HUES6 (cell line): Measurements from ENCODE around the gene ELF1.
"Not testable (repeated sequence)": the region's sequence is repeated elsewhere in the genome, so short reads cannot be mapped to it uniquely, and the experiment has no call there.

Experiments
- H3K27ac ChIP-seq: 2 replicates; pipeline ENCODE4 v1.7.0; 2013; ENCODE audit warnings: low read depth, mild to moderate bottlenecking, low read length, inconsistent platforms
- H3K27me3 ChIP-seq: 2 replicates; pipeline ENCODE4 v1.6.1; 2013; ENCODE audit warnings: low read length; ENCODE audit not compliant: control insufficient read depth, insufficient read depth
- H3K36me3 ChIP-seq: 2 replicates; pipeline ENCODE4 v1.6.1; 2013; ENCODE audit warnings: low read length; ENCODE audit not compliant: control insufficient read depth, insufficient read depth
- H3K4me1 ChIP-seq: 2 replicates; pipeline ENCODE4 v1.6.1; 2013; ENCODE audit warnings: low read length; ENCODE audit not compliant: control insufficient read depth, insufficient read depth
- H3K4me3 ChIP-seq: 2 replicates; pipeline ENCODE4 v1.5.1; 2013; ENCODE audit warnings: low read depth, low read length
- H3K9ac ChIP-seq: one replicate; pipeline ENCODE4 v1.6.1; 2013; ENCODE audit warnings: mild to moderate bottlenecking, low read length
- H3K9me3 ChIP-seq: 2 replicates; pipeline ENCODE4 v1.6.1; 2013; ENCODE audit warnings: low read depth, low read length; ENCODE audit not compliant: control insufficient read depth, insufficient read depth

ELF1 gene

DNA sequence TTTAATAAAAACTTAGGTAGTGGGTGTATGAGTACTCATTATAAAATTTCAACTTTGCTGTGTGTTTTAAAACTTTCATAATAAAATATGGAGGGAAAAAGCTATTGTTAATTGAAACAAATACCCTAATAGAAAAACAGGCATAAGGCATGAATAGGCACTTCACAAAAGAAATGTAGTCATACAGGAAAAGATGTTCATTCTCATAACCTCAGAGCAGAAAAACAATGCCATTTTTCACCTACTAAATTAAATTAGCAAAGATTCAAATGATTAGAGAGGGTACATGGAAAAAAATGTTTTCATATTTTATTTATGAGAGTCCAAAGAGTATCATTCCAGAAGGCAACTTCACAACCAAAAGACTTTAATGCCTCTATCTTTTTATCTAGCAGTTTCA, 20.6 kb upstream of the ELF1 start:
- no peaks in the 10 kb centered on the region for H3K36me3 ChIP-seq
- H3K9me3 ChIP-seq: peaks cover 21% of the 10 kb centered on the region
- H3K27ac ChIP-seq: no peak overlapping the region
- no peak overlapping the region for H3K9ac ChIP-seq
- H3K4me3 ChIP-seq: no peak overlapping the region
- H3K27me3 ChIP-seq: no peaks in the 10 kb centered on the region
- H3K4me1 ChIP-seq: peaks cover 2% of the 10 kb centered on the region; the same call in 1 of the 2 replicates

GRCh38 chr13:41036557-41036956, 17.4 kb upstream of the ELF1 start:
- not testable (repeated sequence) for H3K9ac ChIP-seq, H3K4me1 ChIP-seq, H3K36me3 ChIP-seq, H3K27ac ChIP-seq, H3K27me3 ChIP-seq, H3K4me3 ChIP-seq
- H3K9me3 ChIP-seq: peaks cover 19% of the 10 kb centered on the region

DNA sequence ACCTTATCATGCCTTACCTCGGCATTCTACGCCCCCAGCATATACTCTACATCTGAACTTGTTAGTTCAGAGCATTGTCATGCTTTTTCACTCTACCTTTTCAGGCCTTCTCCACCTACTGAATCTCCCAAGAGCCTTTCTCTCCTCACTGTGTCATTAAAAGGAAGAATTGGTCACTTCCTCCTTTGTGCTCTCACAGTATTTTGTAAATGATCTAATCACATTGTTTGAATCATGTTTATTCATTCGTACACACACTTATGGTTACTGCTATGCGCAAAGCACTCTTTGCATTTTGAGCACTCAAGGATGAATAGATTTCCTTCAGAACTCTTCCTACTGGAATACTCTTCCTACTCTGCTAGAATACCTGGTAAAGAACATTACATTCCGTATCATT, 15.8 kb upstream of the ELF1 start:
- Histone ChIP-seq H3K36me3 (no peaks in the 10 kb centered on the region), H3K27ac (no peak overlapping the region), H3K9me3 (peaks cover 2% of the 10 kb centered on the region; the same call in 1 of the 2 replicates), H3K9ac (no peak overlapping the region), H3K4me1 (peaks cover 3% of the 10 kb centered on the region; the same call in 1 of the 2 replicates), H3K4me3 (no peak overlapping the region), H3K27me3 (no peaks in the 10 kb centered on the region)

DNA sequence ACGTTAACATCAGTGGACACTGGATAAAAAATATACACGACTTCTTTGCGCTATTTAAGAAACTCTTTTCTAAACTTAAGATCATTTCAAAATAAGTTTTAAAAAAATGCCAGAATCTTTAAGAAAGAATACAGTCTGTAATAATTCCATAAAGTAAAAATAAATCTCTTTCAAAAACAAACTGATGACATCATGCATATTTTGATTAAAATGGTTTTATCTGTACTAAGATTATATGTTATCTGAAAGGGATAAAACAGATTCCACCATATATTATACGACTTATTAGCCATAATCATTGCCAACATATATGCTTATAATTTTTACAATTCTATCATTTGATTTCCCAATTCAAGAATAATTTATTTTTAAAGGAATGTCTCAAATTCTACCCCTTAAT, 15.3 kb upstream of the ELF1 start:
- Histone ChIP-seq H3K27me3 (no peaks in the 10 kb centered on the region), H3K4me3 (no peak overlapping the region), H3K36me3 (no peaks in the 10 kb centered on the region), H3K27ac (no peak overlapping the region), H3K4me1 (peaks cover 3% of the 10 kb centered on the region; the same call in 1 of the 2 replicates), H3K9me3 (peaks cover 2% of the 10 kb centered on the region; the same call in 1 of the 2 replicates), H3K9ac (no peak overlapping the region)

DNA sequence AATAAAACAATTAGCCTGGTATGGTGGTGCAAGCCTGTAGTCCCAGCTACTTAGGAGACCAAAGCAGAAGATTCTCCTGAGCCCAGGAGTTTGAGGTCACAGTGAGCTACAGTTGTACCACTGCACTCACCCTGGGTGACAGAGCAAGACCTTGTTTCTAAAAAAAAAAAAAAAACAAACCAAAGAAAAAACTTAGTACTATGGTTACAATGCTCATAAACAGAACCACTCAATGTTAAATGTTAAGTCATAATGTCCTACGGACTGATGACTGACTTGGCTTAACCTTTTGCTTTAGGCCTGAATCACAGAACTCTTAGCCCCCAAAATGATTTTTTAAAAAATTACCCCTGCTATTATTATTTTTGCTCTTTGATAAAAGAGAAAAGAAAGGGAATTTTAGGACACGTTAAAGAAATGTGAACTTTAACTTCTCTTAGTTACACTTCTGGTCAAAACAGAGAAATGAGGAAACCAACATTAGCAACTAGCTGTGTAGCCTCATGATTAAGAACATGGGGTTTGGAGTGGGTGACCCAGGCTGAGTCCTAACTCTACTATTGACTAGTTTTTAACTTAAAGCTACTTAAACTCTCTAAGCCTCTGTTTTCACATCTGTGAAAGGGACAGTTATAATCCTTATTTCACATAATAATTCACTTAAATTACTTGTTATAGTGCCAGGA, 13.7 kb upstream of the ELF1 start:
- Histone ChIP-seq H3K9ac (no peak overlapping the region), H3K9me3 (no peaks in the 10 kb centered on the region), H3K4me3 (no peak overlapping the region), H3K27ac (no peak overlapping the region), H3K27me3 (no peaks in the 10 kb centered on the region), H3K4me1 (peaks cover 3% of the 10 kb centered on the region; the same call in 1 of the 2 replicates), H3K36me3 (no peaks in the 10 kb centered on the region)

DNA sequence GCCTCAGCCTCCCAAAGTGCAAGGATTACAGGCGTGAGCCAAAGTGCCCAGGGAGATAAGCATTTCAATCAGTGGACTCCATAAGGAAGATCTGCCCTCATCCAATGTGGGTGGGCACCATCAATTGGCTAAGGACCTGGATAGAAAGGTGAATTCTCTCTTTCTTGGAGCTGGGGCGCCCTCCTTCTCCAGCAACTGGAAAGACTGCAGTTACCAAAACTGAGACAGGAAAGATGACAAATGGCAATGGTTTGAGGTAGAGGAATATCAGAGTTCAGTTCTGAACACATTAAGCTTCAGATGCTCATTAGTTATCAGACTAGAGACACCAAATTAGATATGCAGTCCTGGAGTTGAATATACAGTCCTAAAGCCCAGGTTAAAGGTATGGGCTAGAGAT, 10.5 kb upstream of the ELF1 start:
- no peaks in the 10 kb centered on the region for H3K36me3 ChIP-seq
- no peaks in the 10 kb centered on the region for H3K9me3 ChIP-seq
- no peak overlapping the region for H3K4me3 ChIP-seq
- H3K27ac ChIP-seq: no peak overlapping the region
- no peaks in the 10 kb centered on the region for H3K4me1 ChIP-seq
- no peaks in the 10 kb centered on the region for H3K27me3 ChIP-seq
- no peak overlapping the region for H3K9ac ChIP-seq

- Histone ChIP-seq H3K9ac (no peak overlapping the region), H3K27me3 (no peaks in the 10 kb centered on the region), H3K4me1 (no peaks in the 10 kb centered on the region), H3K4me3 (no peak overlapping the region), H3K27ac (no peak overlapping the region), H3K36me3 (no peaks in the 10 kb centered on the region), H3K9me3 (no peaks in the 10 kb centered on the region)
These were observed 8.9 kb upstream of the ELF1 start for GRCh38 chr13:41028051-41028450.

DNA sequence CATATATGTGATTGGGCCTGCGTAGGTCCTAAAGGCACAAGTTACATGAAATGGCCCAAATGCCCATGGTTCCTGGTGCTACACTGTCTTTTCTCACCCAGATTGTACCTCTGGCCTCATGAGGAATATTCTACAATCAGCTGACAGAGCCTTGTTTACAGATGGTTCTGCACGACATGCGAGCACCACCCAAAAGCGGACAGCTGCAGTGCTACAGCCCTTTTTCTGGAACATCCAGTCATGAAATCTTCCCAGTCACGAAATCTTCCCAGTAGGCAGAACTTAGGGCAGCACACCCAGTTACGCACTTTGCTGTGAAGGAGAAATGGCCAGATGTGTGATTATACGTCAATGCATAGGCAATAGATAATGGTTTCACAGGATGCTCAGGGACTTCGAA, 7.7 kb upstream of the ELF1 start:
- H3K27ac ChIP-seq: no peak overlapping the region
- H3K27me3 ChIP-seq: no peaks in the 10 kb centered on the region
- no peaks in the 10 kb centered on the region for H3K9me3 ChIP-seq
- H3K4me1 ChIP-seq: no peaks in the 10 kb centered on the region
- no peaks in the 10 kb centered on the region for H3K36me3 ChIP-seq
- no peak overlapping the region for H3K4me3 ChIP-seq
- no peak overlapping the region for H3K9ac ChIP-seq

DNA sequence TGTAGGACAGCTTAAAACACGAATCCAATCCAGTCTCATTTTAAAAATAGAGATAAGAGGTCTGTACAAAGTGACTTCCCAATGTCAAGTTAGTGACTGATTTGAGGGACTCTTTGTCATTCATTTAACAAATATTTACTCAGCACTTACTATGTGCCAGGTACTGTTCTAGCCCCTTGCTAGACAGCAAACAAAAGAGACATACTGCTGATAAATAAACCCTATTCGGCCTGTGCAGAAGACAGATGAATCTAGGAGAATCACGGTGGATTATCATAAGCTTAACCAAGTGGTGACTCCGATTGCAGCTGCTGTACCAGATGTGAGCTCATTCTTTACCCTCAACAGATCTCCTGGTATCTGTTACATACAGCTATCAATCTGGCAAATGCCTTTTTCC, 6.4 kb upstream of the ELF1 start:
- H3K27me3 ChIP-seq: no peaks in the 10 kb centered on the region
- no peaks in the 10 kb centered on the region for H3K9me3 ChIP-seq
- no peak overlapping the region for H3K27ac ChIP-seq
- H3K4me3 ChIP-seq: no peak overlapping the region
- peaks cover 4% of the 10 kb centered on the region; the same call in 1 of the 2 replicates for H3K4me1 ChIP-seq
- H3K9ac ChIP-seq: no peak overlapping the region
- H3K36me3 ChIP-seq: no peaks in the 10 kb centered on the region

GRCh38 chr13:41019578-41020347, 647 bp upstream of the ELF1 start:
- H3K4me1 ChIP-seq: peaks cover 39% of the 10 kb centered on the region
- no peak overlapping the region for H3K4me3 ChIP-seq
- H3K27me3 ChIP-seq: no peaks in the 10 kb centered on the region
- no peak overlapping the region for H3K9ac ChIP-seq
- peak overlapping the region; percentile 23; the same call in 1 of the 2 replicates for H3K27ac ChIP-seq
- H3K9me3 ChIP-seq: no peaks in the 10 kb centered on the region
- H3K36me3 ChIP-seq: no peaks in the 10 kb centered on the region

- Histone ChIP-seq H3K9ac (no peak overlapping the region), H3K27me3 (no peaks in the 10 kb centered on the region), H3K27ac (peak overlapping the region; percentile 61), H3K4me1 (peaks cover 40% of the 10 kb centered on the region), H3K4me3 (peak overlapping the region; percentile 18; the same call in 1 of the 2 replicates), H3K36me3 (no peaks in the 10 kb centered on the region), H3K9me3 (no peaks in the 10 kb centered on the region)
These were observed 541 bp downstream of the ELF1 start for GRCh38 chr13:41018602-41018948.
